ENCODE measurements around the gene CD248.
A peak's percentile ranks its signal among the peaks of the same experiment; 100 is the strongest.
"Not testable (repeated sequence)": the region's sequence is repeated elsewhere in the genome, so short reads cannot be mapped to it uniquely, and the experiment has no call there.

Gene CD248

GRCh38 chr11:66328031-66328301 lies 11.1 kb upstream of the CD248 start:
- no peak for DNase-seq

DNA sequence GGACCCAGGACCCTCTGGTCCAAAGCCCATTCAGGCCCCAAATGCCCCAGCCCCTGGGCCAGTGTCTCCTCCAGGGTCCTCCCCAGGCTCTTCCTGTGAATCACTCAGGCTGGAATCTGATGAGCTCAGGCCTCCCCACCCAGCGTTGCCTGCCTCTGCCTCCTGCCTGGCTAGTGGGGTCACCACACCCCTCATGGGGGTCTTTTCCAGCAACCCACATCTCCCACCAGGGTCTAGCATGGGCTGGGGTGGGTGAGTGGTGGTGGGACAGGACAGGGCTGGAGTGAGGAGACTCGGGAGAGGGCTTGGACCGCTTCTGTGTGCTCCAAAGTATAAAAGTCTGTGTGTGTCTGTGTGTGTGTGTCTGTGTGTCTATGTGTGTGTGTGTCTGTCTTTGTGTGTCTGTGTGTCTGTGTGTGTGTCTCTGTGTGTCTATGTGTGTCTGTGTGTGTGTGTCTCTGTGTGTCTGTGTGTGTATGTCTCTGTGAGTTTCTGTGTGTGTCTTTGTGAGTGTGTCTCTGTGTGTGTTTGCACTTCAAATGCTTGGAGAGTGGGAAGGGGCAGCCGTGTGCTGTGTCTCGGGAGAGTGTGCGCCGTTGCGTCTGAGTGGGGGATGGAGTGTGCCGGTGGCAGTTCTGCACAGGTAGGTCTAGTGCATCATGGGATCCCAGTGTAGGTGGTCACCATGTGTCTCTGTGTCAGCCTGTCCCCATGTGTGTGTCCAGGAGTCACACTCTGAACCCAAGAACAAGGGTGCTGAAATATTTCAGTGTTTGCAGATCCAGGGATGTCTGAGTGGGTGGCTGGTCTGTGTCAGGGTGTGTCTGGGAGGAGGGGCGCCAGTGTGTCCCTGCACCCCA lies 10.6 kb upstream of the CD248 start:
- no peak for DNase-seq

- no peak for DNase-seq
Measured at GRCh38 chr11:66326261-66327111, 9.6 kb upstream of the CD248 start.

DNA sequence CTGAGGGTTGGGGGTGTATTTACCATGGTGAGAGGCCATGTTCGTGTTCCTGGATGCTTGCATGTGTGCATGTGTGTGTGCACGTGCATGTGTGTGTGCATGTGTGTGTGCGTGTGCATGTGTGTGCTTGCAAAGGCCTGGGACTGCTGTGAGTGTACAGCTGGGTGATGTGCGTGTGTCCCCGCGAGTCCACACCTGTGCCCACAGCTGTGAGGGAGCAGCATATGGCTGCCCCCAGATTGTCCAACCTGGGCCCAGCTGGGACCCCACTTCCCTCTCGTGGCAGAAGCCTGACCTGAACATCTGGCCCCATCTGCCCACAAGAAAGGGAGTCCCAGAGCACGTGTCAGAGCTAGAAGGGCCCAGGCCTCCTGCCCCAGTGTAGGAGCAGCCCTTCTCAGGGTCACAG lies 8.4 kb upstream of the CD248 start:
- no peak for DNase-seq

- no peak for DNase-seq
Measured at GRCh38 chr11:66324664-66325063, 7.8 kb upstream of the CD248 start.

GRCh38 chr11:66323684-66324083 lies 6.8 kb upstream of the CD248 start:
- no peak for DNase-seq

- DNase-seq: no peak
Measured at GRCh38 chr11:66322732-66323427, 6.0 kb upstream of the CD248 start.

- DNase-seq: no peak
Measured at GRCh38 chr11:66321606-66322005, 4.8 kb upstream of the CD248 start.

DNA sequence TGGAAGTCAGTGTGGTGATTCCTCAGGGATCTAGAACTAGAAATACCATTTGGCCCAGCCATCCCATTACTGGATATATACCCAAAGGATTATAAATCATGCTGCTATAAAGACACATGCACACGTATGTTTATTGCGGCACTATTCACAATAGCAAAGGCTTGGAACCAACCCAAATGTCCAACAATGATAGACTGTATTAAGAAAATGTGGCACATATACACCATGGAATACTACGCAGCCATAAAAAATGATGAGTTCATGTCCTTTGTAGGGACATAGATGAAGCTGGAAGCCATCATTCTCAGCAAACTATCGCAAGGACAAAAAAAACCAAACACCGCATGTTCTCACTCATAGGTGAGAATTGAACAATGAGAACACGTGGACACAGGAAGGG lies 3.9 kb upstream of the CD248 start:
- not testable (repeated sequence) for DNase-seq

- not testable (repeated sequence) for DNase-seq
Measured at GRCh38 chr11:66320289-66320688, 3.4 kb upstream of the CD248 start.

- no peak for DNase-seq
Measured at GRCh38 chr11:66318600-66318970, 1.7 kb upstream of the CD248 start.

DNA sequence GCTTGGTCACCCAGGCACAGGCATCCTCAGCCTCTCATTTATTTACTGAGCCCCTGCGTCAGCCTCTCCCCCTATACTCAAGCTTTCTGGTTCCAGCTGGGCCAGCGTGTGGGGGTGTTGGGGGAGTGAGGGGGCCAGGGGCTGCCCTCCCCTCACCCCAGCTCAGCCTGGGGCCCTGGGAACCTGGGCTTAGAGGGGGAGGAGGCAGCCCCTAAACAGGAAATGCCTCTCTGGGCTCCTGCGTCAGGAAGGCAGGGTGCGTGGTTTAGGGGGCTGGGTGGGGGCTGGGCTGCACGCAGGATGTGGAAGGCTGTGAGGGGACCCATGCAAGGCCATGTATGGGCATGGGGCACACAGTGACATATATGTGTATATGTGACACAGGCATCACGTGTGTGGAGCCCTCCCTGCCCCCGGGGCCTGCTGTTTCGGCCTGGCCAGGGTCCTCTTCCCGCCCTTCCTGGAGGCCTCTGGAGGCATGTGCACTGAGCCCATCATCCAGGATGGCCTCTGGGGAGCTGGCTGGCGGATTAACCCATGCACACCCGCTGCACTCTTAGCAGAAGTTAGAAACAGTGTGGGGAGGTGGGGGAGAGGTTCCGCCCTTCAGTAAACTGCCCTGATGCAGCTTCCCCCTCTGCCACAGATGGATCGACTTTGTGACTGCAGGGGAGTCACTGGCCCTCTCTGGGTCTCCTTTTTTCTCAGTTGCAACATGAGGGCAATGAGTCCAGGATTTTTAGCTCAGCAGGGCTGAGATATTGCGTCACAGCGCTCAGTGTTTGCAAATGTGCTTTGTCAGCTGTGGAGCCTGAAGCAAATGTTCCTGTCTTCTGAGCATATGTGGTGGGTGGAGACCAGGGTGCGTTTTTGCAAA lies 1.1 kb upstream of the CD248 start:
- DNase-seq: no peak

DNA sequence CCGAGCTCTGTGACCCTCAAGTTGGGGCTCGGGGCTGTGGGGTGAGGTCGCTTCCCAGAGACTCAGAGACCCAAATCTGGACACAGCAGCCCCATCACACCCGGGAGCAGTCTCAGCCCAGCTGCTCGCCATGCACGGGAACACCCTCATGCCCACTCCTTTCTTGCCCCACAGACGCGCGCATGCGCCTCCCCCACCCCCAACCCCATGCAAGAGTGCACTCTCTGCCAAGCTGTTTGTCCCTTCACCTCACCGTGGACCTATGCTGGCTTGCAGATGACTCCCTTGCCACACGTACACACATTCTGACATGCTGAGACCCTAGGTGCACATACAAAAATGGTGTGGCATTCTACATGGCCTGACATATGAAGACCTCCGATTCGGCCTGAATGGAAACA lies 478 bp upstream of the CD248 start:
- no peak for DNase-seq

- no peak for DNase-seq
Measured at GRCh38 chr11:66315921-66316811, 678 bp downstream of the CD248 start.

- DNase-seq: no peak
Measured at GRCh38 chr11:66315498-66315885, 1.4 kb downstream of the CD248 start.

DNA sequence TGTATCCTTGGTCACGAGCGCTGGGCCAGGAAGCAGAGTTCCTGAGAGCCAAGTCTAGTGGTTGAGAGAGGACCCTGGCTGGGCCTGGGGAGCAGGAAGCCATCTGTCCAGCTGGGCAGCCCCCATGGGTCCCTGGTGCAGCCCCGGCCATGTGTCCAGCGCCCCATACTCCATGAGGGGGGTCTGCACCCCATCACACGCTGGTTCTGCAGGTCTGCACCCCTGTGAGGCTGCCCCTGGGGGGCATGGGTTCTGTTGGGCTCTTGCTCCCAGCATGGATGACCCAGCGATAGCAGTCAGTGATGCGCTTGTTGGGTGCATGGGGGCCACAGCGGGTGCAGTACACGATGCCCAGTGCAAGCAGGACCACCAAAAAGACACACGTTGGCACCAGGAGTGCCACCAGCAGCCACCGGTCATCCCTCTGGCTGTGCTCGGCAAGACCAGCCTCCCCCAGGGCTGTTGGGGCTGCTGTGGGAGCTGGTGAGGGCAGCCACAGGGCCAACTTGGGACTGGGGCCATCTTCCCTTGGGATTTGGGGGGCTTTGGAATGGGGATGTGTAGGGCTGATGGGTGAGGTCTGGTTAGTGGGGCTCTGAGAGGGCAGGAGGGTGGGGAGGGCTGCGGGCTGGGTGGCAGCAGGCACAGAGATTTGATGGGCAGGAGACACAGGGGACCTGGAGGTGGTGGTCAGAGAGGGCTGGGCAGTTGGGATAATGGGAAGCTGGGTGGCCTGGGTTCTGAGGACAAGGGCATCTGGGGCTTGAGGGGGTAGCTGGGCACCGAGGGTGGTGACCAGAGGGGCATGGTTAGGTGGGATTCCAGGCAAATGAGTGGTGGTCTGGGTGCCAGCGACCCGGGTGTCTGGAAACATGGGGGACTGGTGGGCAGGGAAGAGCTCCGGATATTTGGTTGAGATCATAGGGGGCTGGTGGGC lies 2.0 kb downstream of the CD248 start:
- DNase-seq: no peak

DNA sequence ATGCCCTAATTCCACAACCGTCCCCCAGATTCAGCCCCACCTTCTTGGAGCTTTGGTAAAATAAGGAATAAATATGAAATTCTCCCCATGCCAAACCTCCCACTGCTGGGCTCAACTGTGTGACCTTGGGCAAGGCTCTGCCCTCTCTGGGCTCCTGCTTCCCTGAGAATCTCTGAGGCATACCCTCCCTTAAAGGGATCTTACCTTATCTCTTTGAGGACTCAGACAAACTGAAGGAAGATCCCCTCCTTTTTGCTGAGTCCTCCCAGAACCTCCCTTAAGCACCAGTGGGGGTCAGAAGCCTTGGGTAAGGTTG lies 2.7 kb downstream of the CD248 start:
- no peak for DNase-seq

DNA sequence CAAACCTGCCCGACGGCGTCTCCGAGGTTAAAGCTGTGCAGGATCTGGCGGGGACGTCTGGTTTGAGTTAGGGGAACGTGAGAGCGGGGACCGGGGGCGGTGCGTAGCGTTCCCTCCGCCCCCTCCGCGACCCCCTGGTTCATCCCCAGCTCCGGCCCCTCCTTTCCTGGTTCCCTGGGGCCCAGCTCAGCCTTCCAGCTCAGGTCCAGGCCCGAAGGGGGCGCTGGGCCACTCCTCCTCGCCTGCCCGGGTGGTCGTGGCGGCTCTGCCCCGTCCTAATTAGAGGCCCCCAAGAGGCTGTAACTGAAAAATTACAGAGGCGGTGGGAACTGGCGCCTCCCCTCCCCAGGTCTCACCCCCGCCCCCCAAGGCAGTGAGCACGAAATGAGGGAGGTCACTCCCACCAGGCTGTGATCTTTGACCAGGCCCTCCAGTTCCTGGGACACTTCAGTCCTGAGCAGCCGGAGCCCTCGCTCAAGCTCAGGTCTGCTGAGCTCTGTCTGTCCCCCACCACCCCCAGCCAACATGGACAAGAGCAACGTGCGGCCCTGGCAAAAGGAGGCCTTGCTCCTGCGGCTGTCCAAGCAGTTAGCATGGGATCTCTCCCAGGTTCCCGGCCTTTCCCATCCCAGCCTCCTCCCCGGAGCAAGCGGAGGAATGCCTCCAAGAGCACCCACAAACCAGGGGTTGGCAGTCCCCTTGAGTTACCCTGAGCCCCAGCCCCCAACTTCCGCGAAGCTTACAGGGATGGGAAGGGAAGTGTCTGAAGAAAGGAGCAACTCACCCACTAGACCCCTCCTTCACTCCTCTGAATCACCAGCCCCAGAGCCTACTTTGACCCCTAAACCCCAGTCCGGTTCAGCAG lies 3.3 kb downstream of the CD248 start:
- no peak for DNase-seq

DNA sequence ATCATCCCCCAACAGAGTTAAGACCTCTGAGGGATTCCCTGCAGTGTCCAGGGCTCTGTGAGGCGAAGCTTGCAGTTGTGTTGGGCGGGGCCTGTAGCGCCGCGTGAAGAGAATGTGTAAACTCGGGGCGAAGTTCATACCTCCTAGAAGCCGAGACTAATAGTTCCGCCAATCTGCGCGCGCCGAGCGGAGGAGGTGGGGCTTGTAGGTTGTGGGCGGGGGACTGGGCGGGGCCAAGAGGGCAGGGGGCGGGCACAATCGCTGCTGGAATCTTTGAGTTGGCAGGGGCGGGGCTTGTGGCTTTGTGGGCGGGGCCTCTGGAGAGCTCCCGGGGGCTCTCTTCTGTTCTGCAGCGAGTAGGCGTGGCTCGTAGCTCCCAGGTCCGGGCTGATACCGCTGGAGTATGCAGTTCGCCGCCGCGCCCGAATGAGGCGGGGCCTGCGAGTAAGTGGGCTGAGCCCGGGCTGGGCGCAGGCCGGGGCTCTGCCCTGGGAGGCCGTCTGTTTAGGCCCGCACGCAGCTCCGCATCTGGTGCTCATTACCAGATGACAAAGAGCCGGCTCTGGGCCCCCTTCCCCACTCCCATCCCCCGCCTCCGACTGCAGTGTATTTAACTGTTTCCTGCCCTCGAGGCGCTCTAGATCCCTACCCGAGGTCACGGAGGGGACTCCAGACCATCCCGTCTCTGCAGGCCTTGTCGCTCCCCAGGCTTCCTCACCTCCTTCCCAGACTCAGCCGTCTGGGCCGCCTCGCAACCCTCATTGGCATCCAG lies 4.1 kb downstream of the CD248 start:
- peak; percentile 98 for DNase-seq
